Stimulated activated naive CD8-positive, alpha-beta T cell treated with anti-CD3 and anti-CD28 coated beads, Interleukin-15, amount 100 ng/mL, for 72 hours (primary cell): ENCODE measurements around the gene NSD2.
"Not testable (repeated sequence)": the region's sequence is repeated elsewhere in the genome, so short reads cannot be mapped to it uniquely, and the experiment has no call there.

Source experiments
- ATAC-seq: fragments of 150-1000 bp; cut with Tn5 transposase; 2 replicates; pipeline ENCODE4 v1.10.0; 2021; ENCODE audit warnings: mild to moderate bottlenecking, moderate library complexity
- DNase-seq, 2 donors: peaks; one replicate each; pipeline ENCODE4 v3.0.0; 2021 to 2022
- H3K27ac Mint-ChIP-seq, 2 donors: one replicate each; pipeline ENCODE4 v1.8.0; 2022; ENCODE audit warnings: mild to moderate bottlenecking in 2 of 2, mixed read lengths in 2 of 2, moderate library complexity in 2 of 2
- H3K27me3 Mint-ChIP-seq: one replicate; pipeline ENCODE4 v1.8.0; 2022; ENCODE audit warnings: mixed read lengths
- H3K4me1 Mint-ChIP-seq: one replicate; pipeline ENCODE4 v1.8.0; 2022; ENCODE audit warnings: mild to moderate bottlenecking, mixed read lengths
- H3K4me3 Mint-ChIP-seq, 2 donors: one replicate each; pipeline ENCODE4 v1.8.0; 2022; ENCODE audit warnings: mild to moderate bottlenecking in 2 of 2, mixed read lengths in 2 of 2, moderate library complexity in 1 of 2
- H3K9me3 Mint-ChIP-seq, 2 donors: one replicate each; pipeline ENCODE4 v1.8.0; 2022; ENCODE audit warnings: mixed read lengths in 2 of 2

The NSD2 gene

GRCh38 chr4:1835836-1836235, 35.4 kb upstream of the NSD2 start:
- H3K4me1 Mint-ChIP-seq: peaks cover 10% of the 10 kb centered on the region
- not testable (repeated sequence) for ATAC-seq, H3K4me3 Mint-ChIP-seq, H3K9me3 Mint-ChIP-seq, DNase-seq, H3K27me3 Mint-ChIP-seq
- H3K27ac Mint-ChIP-seq: peak overlapping the region in 1 of 2 donors; percentile 6

GRCh38 chr4:1836650-1837049, 34.5 kb upstream of the NSD2 start:
- no peak overlapping the region for H3K27ac Mint-ChIP-seq

GRCh38 chr4:1837069-1837468, 34.1 kb upstream of the NSD2 start:
- H3K27ac Mint-ChIP-seq: no peak overlapping the region
- no peak for DNase-seq
- H3K4me3 Mint-ChIP-seq: no peak overlapping the region
- no peaks in the 10 kb centered on the region for H3K27me3 Mint-ChIP-seq
- H3K9me3 Mint-ChIP-seq: no peaks in the 10 kb centered on the region
- ATAC-seq: no peak
- H3K4me1 Mint-ChIP-seq: peaks cover 17% of the 10 kb centered on the region

More at GRCh38 chr4:1836650-1837049, 34.5 kb upstream of the NSD2 start:
- Mint-ChIP-seq H3K4me1 (peaks cover 12% of the 10 kb centered on the region), H3K4me3 (no peak overlapping the region), H3K27me3 (no peaks in the 10 kb centered on the region), H3K9me3 (no peaks in the 10 kb centered on the region)
- DNase-seq (no peak), ATAC-seq (no peak)

GRCh38 chr4:1839282-1839681, 31.9 kb upstream of the NSD2 start:
- Mint-ChIP-seq H3K4me3 (no peak overlapping the region), H3K27me3 (no peaks in the 10 kb centered on the region), H3K27ac (peak overlapping the region in 1 of 2 donors; percentile 28)

GRCh38 chr4:1841201-1841886, 29.8 kb upstream of the NSD2 start:
- DNase-seq (no peak), ATAC-seq (no peak)
- no peak overlapping the region for H3K4me3 Mint-ChIP-seq
- H3K4me1 Mint-ChIP-seq: peaks cover 27% of the 10 kb centered on the region
- H3K9me3 Mint-ChIP-seq: no peaks in the 10 kb centered on the region
- H3K27me3 Mint-ChIP-seq: no peaks in the 10 kb centered on the region
- H3K27ac Mint-ChIP-seq: peak overlapping the region in 1 of 2 donors; percentile 80

More at GRCh38 chr4:1839282-1839681, 31.9 kb upstream of the NSD2 start:
- ATAC-seq: no peak
- Mint-ChIP-seq H3K4me1 (peaks cover 31% of the 10 kb centered on the region), H3K9me3 (no peaks in the 10 kb centered on the region)
- no peak for DNase-seq

- Mint-ChIP-seq H3K27me3 (no peaks in the 10 kb centered on the region), H3K27ac (peak overlapping the region; percentile 30 to 80), H3K4me1 (peaks cover 27% of the 10 kb centered on the region), H3K4me3 (no peak overlapping the region), H3K9me3 (no peaks in the 10 kb centered on the region)
- no peak for ATAC-seq
- DNase-seq: no peak
Measured at GRCh38 chr4:1841887-1842210, 29.3 kb upstream of the NSD2 start.

- Mint-ChIP-seq H3K4me3 (no peak overlapping the region), H3K27ac (no peak overlapping the region), H3K27me3 (no peaks in the 10 kb centered on the region), H3K9me3 (no peaks in the 10 kb centered on the region), H3K4me1 (peaks cover 27% of the 10 kb centered on the region)
- DNase-seq: no peak
- ATAC-seq: no peak
Measured at GRCh38 chr4:1842339-1842895, 28.8 kb upstream of the NSD2 start.

GRCh38 chr4:1842993-1843448, 28.2 kb upstream of the NSD2 start:
- Mint-ChIP-seq H3K4me1 (peaks cover 27% of the 10 kb centered on the region), H3K27ac (no peak overlapping the region)

GRCh38 chr4:1843852-1844251, 27.3 kb upstream of the NSD2 start:
- H3K27ac Mint-ChIP-seq: peak overlapping the region in 1 of 2 donors; percentile 71
- H3K9me3 Mint-ChIP-seq: no peaks in the 10 kb centered on the region
- peaks cover 27% of the 10 kb centered on the region for H3K4me1 Mint-ChIP-seq
- DNase-seq (no peak), ATAC-seq (no peak)
- H3K27me3 Mint-ChIP-seq: no peaks in the 10 kb centered on the region
- no peak overlapping the region for H3K4me3 Mint-ChIP-seq

More at GRCh38 chr4:1842993-1843448, 28.2 kb upstream of the NSD2 start:
- H3K4me3 Mint-ChIP-seq: no peak overlapping the region
- no peaks in the 10 kb centered on the region for H3K9me3 Mint-ChIP-seq
- H3K27me3 Mint-ChIP-seq: no peaks in the 10 kb centered on the region
- DNase-seq (no peak), ATAC-seq (no peak)

- H3K27ac Mint-ChIP-seq: peak overlapping the region in 1 of 2 donors; percentile 54
- not testable (repeated sequence) for H3K9me3 Mint-ChIP-seq, DNase-seq
Measured at GRCh38 chr4:1844618-1845017, 26.6 kb upstream of the NSD2 start.

GRCh38 chr4:1846580-1846979, 24.6 kb upstream of the NSD2 start:
- Mint-ChIP-seq H3K27me3 (no peaks in the 10 kb centered on the region), H3K4me3 (no peak overlapping the region), H3K4me1 (peaks cover 36% of the 10 kb centered on the region), H3K9me3 (no peaks in the 10 kb centered on the region), H3K27ac (no peak overlapping the region)
- DNase-seq: no peak
- ATAC-seq: no peak

More at GRCh38 chr4:1844618-1845017, 26.6 kb upstream of the NSD2 start:
- H3K4me1 Mint-ChIP-seq: peaks cover 27% of the 10 kb centered on the region
- ATAC-seq, H3K27me3 Mint-ChIP-seq, H3K4me3 Mint-ChIP-seq: not testable (repeated sequence)

GRCh38 chr4:1850276-1850675, 20.9 kb upstream of the NSD2 start:
- Mint-ChIP-seq H3K27me3 (no peaks in the 10 kb centered on the region), H3K27ac (no peak overlapping the region), H3K4me3 (no peak overlapping the region), H3K9me3 (no peaks in the 10 kb centered on the region), H3K4me1 (peaks cover 40% of the 10 kb centered on the region)
- ATAC-seq (no peak), DNase-seq (no peak)

GRCh38 chr4:1851160-1851559, 20.0 kb upstream of the NSD2 start:
- ATAC-seq (no peak), DNase-seq (no peak)
- Mint-ChIP-seq H3K9me3 (no peaks in the 10 kb centered on the region), H3K27me3 (no peaks in the 10 kb centered on the region), H3K4me1 (peaks cover 40% of the 10 kb centered on the region), H3K27ac (peak overlapping the region in 1 of 2 donors; percentile 71), H3K4me3 (peak overlapping the region in 1 of 2 donors; percentile 42)

GRCh38 chr4:1851575-1852410, 19.4 kb upstream of the NSD2 start:
- ATAC-seq: no peak
- no peak overlapping the region for H3K4me3 Mint-ChIP-seq
- no peaks in the 10 kb centered on the region for H3K9me3 Mint-ChIP-seq
- H3K27ac Mint-ChIP-seq: no peak overlapping the region
- no peak for DNase-seq
- H3K27me3 Mint-ChIP-seq: no peaks in the 10 kb centered on the region
- peaks cover 41% of the 10 kb centered on the region for H3K4me1 Mint-ChIP-seq

GRCh38 chr4:1852904-1853623, 18.1 kb upstream of the NSD2 start:
- Mint-ChIP-seq H3K4me3 (no peak overlapping the region), H3K27me3 (no peaks in the 10 kb centered on the region), H3K27ac (no peak overlapping the region), H3K9me3 (no peaks in the 10 kb centered on the region), H3K4me1 (peaks cover 50% of the 10 kb centered on the region)
- no peak for DNase-seq
- ATAC-seq: no peak
